HepG2 (cell line): ENCODE data around the gene PDXDC1. TPM values are rescaled to one million over a fixed set of nuclear protein-coding genes. Genes with fewer than 3 reads are reported as not detected.

ENCODE experiments used
- AFF4 ChIP-seq: sonication (generic); formaldehyde crosslinking; IDR thresholded peaks from 2 replicates; pipeline ENCODE4 v1.4.0; 2020; ENCODE audit warnings: missing genetic modification reagents
- ATF7 ChIP-seq, 2 experiments: fragments of 450-650 bp in 1 of 2; sonication (generic) in 1 of 2; formaldehyde crosslinking in 1 of 2; IDR thresholded peaks; 2 replicates each; pipeline versions ENCODE4 v1.4.0 to v1.6.1; 2016 to 2020; ENCODE audit warnings: antibody characterized with exemption in 1 of 2, mild to moderate bottlenecking in 1 of 2, missing genetic modification reagents in 1 of 2
- CBX5 ChIP-seq: sonication (generic); formaldehyde crosslinking; IDR thresholded peaks from 2 replicates; pipeline ENCODE4 v1.4.0; 2020; ENCODE audit warnings: missing genetic modification reagents, borderline replicate concordance
- NFE2L1 ChIP-seq: sonication (generic); formaldehyde crosslinking; IDR thresholded peaks from 2 replicates; pipeline ENCODE4 v1.4.0; 2020; ENCODE audit warnings: missing genetic modification reagents, mild to moderate bottlenecking, borderline replicate concordance
- PAF1 ChIP-seq: IDR thresholded peaks from 2 replicates; pipeline ENCODE4 v1.6.1; 2016; ENCODE audit warnings: missing genetic modification reagents, missing compliant biosample characterization
- POLR2AphosphoS2 ChIP-seq: IDR thresholded peaks from 2 replicates; pipeline ENCODE4 v1.6.1; 2011; ENCODE audit warnings: low read depth, low read length, improper control_type of control experiment
- SAFB2 ChIP-seq: sonication (generic); formaldehyde crosslinking; IDR thresholded peaks from 2 replicates; pipeline ENCODE4 v1.5.1; 2020; ENCODE audit warnings: missing genetic modification reagents, low read depth, mild to moderate bottlenecking, borderline replicate concordance
- TP53 ChIP-seq: sonication (generic); formaldehyde crosslinking; conservative IDR thresholded peaks from 2 replicates; pipeline ENCODE4 v1.4.0; 2020; ENCODE audit warnings: missing genetic modification reagents
- ZNF318 ChIP-seq: sonication (generic); formaldehyde crosslinking; IDR thresholded peaks from 2 replicates; pipeline ENCODE4 v1.4.0; 2020; ENCODE audit warnings: mild to moderate bottlenecking, missing genetic modification reagents
- ZNF564 ChIP-seq: sonication (generic); formaldehyde crosslinking; IDR thresholded peaks from 2 replicates; pipeline ENCODE4 v1.8.1; 2023; ENCODE audit warnings: mild to moderate bottlenecking, missing genetic modification reagents
- ZNF749 ChIP-seq: sonication (generic); formaldehyde crosslinking; IDR thresholded peaks from 2 replicates; pipeline ENCODE4 v1.8.0; 2022; ENCODE audit warnings: mild to moderate bottlenecking, missing genetic modification reagents, moderate library complexity, borderline replicate concordance
- ZNF816 ChIP-seq: sonication (generic); formaldehyde crosslinking; IDR thresholded peaks from 2 replicates; pipeline ENCODE4 v1.8.0; 2022; ENCODE audit warnings: missing genetic modification reagents, mild to moderate bottlenecking, borderline replicate concordance
- ZZZ3 ChIP-seq: sonication (generic); formaldehyde crosslinking; IDR thresholded peaks from 2 replicates; pipeline ENCODE4 v1.4.0; 2020; ENCODE audit warnings: missing genetic modification reagents, mild to moderate bottlenecking, borderline replicate concordance
- polyA plus RNA-seq, 8 experiments: library from polyadenylated mRNA; depleted of rRNA in 3 of 8; stranded (reverse) in 7 of 8; unstranded in 1 of 8; fragments of >200 nt; fragmentation: Illumina TruSeq in 4 of 8; extraction: Trizol in 4 of 8; gene quantifications; 2 replicates each; pipeline versions ENCODE4 v1.2.1 to v1.2.3, GENCODE V29; 2011 to 2016; ENCODE audit warnings: low read depth in 4 of 8, missing spikeins in 1 of 8, mixed read lengths in 1 of 8; ENCODE audit not compliant: insufficient read depth in 1 of 8
- total RNA-seq, 5 experiments: library from RNA; depleted of rRNA; stranded (reverse); fragments of >200 nt; fragmentation: Illumina TruSeq; extraction: Trizol; gene quantifications; 2 replicates each; pipeline ENCODE4 v1.2.3, GENCODE V29; 2016; ENCODE audit warnings: low read depth in 1 of 5
- TF ChIP-seq, protein P1 (sequence below): IDR thresholded peaks from 2 replicates; pipeline ENCODE4 v1.6.1; 2012; ENCODE audit warnings: low read length, improper control_type of control experiment

The PDXDC1 gene
- total and polyA plus RNA-seq, 2 of the 13 experiments (the other 11 are each of a cell fraction or from before 2014, with no cell fraction given) = 133 to 169 TPM

- TF ChIP-seq AFF4 (CRISPR knock-in tag) (no peak), SAFB2 (CRISPR knock-in tag) (no peak), ZNF749 (CRISPR knock-in tag) (no peak), PAF1 (CRISPR knock-in tag) (no peak), ZZZ3 (no peak), TP53 (CRISPR knock-in tag) (no peak), ZNF318 (CRISPR knock-in tag) (peak; percentile 40; the same call in 1 of the 2 replicates), ZNF816 (CRISPR knock-in tag) (no peak), CBX5 (CRISPR knock-in tag) (no peak), ATF7 (IDR thresholded peaks at IDR 0.05) (no peak), ATF7 (CRISPR knock-in tag; IDR thresholded peaks at IDR 0.05) (no peak), NFE2L1 (CRISPR knock-in tag) (no peak), POLR2AphosphoS2 (no peak; the same call in 1 of the 2 replicates), ZNF564 (CRISPR knock-in tag) (no peak)
- TF ChIP-seq, protein P1, sequence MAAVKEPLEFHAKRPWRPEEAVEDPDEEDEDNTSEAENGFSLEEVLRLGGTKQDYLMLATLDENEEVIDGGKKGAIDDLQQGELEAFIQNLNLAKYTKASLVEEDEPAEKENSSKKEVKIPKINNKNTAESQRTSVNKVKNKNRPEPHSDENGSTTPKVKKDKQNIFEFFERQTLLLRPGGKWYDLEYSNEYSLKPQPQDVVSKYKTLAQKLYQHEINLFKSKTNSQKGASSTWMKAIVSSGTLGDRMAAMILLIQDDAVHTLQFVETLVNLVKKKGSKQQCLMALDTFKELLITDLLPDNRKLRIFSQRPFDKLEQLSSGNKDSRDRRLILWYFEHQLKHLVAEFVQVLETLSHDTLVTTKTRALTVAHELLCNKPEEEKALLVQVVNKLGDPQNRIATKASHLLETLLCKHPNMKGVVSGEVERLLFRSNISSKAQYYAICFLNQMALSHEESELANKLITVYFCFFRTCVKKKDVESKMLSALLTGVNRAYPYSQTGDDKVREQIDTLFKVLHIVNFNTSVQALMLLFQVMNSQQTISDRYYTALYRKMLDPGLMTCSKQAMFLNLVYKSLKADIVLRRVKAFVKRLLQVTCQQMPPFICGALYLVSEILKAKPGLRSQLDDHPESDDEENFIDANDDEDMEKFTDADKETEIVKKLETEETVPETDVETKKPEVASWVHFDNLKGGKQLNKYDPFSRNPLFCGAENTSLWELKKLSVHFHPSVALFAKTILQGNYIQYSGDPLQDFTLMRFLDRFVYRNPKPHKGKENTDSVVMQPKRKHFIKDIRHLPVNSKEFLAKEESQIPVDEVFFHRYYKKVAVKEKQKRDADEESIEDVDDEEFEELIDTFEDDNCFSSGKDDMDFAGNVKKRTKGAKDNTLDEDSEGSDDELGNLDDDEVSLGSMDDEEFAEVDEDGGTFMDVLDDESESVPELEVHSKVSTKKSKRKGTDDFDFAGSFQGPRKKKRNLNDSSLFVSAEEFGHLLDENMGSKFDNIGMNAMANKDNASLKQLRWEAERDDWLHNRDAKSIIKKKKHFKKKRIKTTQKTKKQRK = no peak
These were observed 76.6 kb downstream of the PDXDC1 start (continued) for GRCh38 chr16:15051387-15051951.
